GM23338 (cell line): ENCODE data around the gene CDK14.

Experiments
- CREB1 ChIP-seq: fragments of 250-450 bp; sonication (Bioruptor Pico); IDR thresholded peaks from 2 replicates; pipeline ENCODE4 v1.5.0; 2020; ENCODE audit warnings: low read depth, mild to moderate bottlenecking, moderate library complexity
- CTCF ChIP-seq, 2 experiments: fragments of 200-600 bp in 1 of 2; sonication (generic) in 1 of 2; conservative IDR thresholded peaks; 2 replicates each; pipeline versions ENCODE4 v1.5.1 to v1.6.1; 2016 to 2017; ENCODE audit warnings: antibody characterized with exemption in 2 of 2, low read depth in 2 of 2, mild to moderate bottlenecking in 2 of 2, moderate library complexity in 1 of 2
- EZH2 ChIP-seq: fragments of 200-600 bp; sonication (generic); IDR thresholded peaks from one replicate; pipeline ENCODE4 v1.8.0; 2017; ENCODE audit warnings: antibody characterized with exemption, mild to moderate bottlenecking, low read depth; ENCODE audit not compliant: unreplicated experiment
- JUNB ChIP-seq: IDR thresholded peaks from one replicate; pipeline ENCODE4 v1.6.1; 2016; ENCODE audit warnings: antibody characterized with exemption; ENCODE audit not compliant: unreplicated experiment
- ZNF331 ChIP-seq: fragments of 250-450 bp; sonication (Bioruptor Pico); IDR thresholded peaks from 2 replicates; pipeline ENCODE4 v1.5.0; 2020; ENCODE audit warnings: low read depth, mild to moderate bottlenecking, moderate library complexity

- TF ChIP-seq CREB1 (CRISPR knock-in tag) (no peak), CTCF (conservative IDR thresholded peaks at IDR 0.05; ENCODE audit: low read depth in 2 of 2) (no peak), JUNB (no peak), EZH2 (no peak), ZNF331 (CRISPR knock-in tag) (no peak)
These were observed 320.2 kb downstream of the CDK14 start for GRCh38 chr7:90916319-90916718.
